Measurements from ENCODE around the gene TTLL3. TPM values are rescaled to one million over a fixed set of nuclear protein-coding genes. Genes with fewer than 3 reads are reported as not detected.
A peak's percentile ranks its signal among the peaks of the same experiment; 100 is the strongest.

Gene TTLL3
- total and polyA plus RNA-seq, 2 donors (not counting 3 experiments of a cell fraction or from before 2014, with no cell fraction given): 43.5 to 65.2 TPM

DNA sequence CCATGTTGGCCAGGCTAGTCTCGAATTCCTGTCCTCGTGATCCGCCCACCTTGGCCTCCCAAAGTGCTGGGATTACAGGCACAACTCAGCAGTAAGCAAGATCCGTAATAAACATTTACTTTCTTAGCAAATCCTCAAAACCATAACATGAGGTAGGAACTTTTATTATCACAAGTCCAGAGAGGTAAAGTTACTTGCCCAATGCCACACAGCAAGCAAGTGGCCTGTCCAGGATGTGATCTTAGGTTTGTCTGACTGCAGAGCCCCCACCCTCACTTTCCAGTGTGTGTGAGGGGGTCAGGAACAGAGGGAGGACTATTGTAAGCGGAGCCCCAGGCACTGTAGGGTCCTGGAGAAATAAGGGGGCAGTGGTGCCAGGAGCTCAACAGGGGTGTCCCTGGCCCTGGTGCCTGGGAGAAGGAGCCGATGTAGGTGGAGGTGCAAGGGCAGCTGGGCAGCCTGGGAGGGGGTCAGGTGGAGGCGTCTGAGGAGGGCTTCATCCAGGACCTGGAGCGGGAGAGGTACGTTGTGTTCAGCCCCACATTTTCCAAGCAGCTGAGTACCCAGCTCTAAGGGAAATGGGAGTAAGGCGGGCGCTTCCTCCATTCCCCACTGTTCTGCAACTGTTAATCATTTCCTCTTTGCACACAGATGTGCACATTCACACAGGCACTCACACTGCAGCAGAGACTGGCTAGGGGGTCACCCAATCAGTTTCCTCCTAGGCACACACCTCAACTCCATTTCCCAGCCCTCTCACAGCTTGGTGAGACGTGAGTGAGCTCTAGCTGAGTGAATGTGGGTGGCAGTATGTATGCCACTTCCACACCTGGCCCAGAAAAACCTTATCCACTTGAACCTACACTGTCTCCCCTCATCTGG, 27.9 kb downstream of the TTLL3 start:
- Histone ChIP-seq H3K36me3 (ENCODE audit: control insufficient read depth in 2 of 2, extremely low read depth in 1 of 2, insufficient read depth in 2 of 2, low read length in 2 of 2) (peaks cover 4 to 14% of the 10 kb centered on the region in 2 experiments), H3K9me1 (replicated peaks; ENCODE audit: control insufficient read depth, extremely low read depth, insufficient read depth, low read length) (no peaks in the 10 kb centered on the region), H3K4me3 (replicated peaks in 1 of 3; ENCODE audit: insufficient read depth in 1 of 3, low read depth in 1 of 3, low read length in 3 of 3) (no peak overlapping the region), H3K9ac (replicated peaks; ENCODE audit: extremely low read depth, insufficient read depth, low read length) (peak overlapping the region; percentile 28), H3K27me3 (ENCODE audit: control insufficient read depth in 2 of 2, insufficient read depth in 2 of 2, low read length in 2 of 2) (no peaks in the 10 kb centered on the region), H3K27ac (ENCODE audit: insufficient read depth, low read depth, low read length) (peak overlapping the region; percentile 53), H3K4me1 (ENCODE audit: control insufficient read depth, extremely low read depth, insufficient read depth, low read length) (peaks cover 19% of the 10 kb centered on the region), H4K20me1 (replicated peaks; ENCODE audit: control insufficient read depth, extremely low read depth, insufficient read depth, low read length) (no peaks in the 10 kb centered on the region), H2AFZ (ENCODE audit: low read depth, low read length) (peak overlapping the region; percentile 5), H3K79me2 (ENCODE audit: control insufficient read depth, insufficient read depth, low read length) (peaks cover 3% of the 10 kb centered on the region), H3K9me3 (replicated peaks; ENCODE audit: control insufficient read depth, insufficient read depth, low read length) (no peaks in the 10 kb centered on the region), H3K4me2 (ENCODE audit: insufficient read depth, low read length) (peak overlapping the region; percentile 26)
- DNase-seq (ENCODE audit: low read depth, low spot score) (peak; percentile 80), FAIRE-seq (peak; percentile 97)
- BruUV-seq (replicated peaks): no TSS peak
- ChIA-PET POLR2A (interaction anchor here (0.5 to 0.7 kb wide), 2 partner anchors 9 to 43 kb away, joined by 3 to 5 read pairs; no protein-coding TSS in a partner anchor), CTCF (interaction anchor here (0.8 to 1.5 kb wide), 6 partner anchors 7 to 485 kb away, joined by 3 to 12 read pairs (median 4); no protein-coding TSS in a partner anchor)
- TF ChIP-seq FOS (IDR thresholded peaks at IDR 0.05; ENCODE audit: borderline replicate concordance, insufficient read depth, low read length) (no peak), GATA2 (IDR thresholded peaks at IDR 0.05; ENCODE audit: insufficient read depth, insufficient read length, low read depth, low read length) (no peak), POLR2AphosphoS5 (IDR thresholded peaks at IDR 0.05; ENCODE audit: insufficient read depth, low read depth, low read length) (peak; percentile 74), POLR2A (IDR thresholded peaks at IDR 0.05; ENCODE audit: low read depth, low read length) (peak; percentile 70), EZH2 (IDR thresholded peaks at IDR 0.05; ENCODE audit: borderline replicate concordance, low read depth, low read length, severe bottlenecking) (no peak)
- TF ChIP-seq, protein P1, sequence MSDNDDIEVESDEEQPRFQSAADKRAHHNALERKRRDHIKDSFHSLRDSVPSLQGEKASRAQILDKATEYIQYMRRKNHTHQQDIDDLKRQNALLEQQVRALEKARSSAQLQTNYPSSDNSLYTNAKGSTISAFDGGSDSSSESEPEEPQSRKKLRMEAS (IDR thresholded peaks at IDR 0.05; ENCODE audit: insufficient read depth, insufficient read length): no peak
- TF ChIP-seq, protein P2, sequence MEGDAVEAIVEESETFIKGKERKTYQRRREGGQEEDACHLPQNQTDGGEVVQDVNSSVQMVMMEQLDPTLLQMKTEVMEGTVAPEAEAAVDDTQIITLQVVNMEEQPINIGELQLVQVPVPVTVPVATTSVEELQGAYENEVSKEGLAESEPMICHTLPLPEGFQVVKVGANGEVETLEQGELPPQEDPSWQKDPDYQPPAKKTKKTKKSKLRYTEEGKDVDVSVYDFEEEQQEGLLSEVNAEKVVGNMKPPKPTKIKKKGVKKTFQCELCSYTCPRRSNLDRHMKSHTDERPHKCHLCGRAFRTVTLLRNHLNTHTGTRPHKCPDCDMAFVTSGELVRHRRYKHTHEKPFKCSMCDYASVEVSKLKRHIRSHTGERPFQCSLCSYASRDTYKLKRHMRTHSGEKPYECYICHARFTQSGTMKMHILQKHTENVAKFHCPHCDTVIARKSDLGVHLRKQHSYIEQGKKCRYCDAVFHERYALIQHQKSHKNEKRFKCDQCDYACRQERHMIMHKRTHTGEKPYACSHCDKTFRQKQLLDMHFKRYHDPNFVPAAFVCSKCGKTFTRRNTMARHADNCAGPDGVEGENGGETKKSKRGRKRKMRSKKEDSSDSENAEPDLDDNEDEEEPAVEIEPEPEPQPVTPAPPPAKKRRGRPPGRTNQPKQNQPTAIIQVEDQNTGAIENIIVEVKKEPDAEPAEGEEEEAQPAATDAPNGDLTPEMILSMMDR (IDR thresholded peaks at IDR 0.05; ENCODE audit: extremely low read depth in 1 of 2, insufficient read depth in 1 of 2, low read depth in 1 of 2, low read length in 2 of 2): no peak
- intact Hi-C loops (cut with micrococcal nuclease) (loop anchor here (1.0 kb wide), 1 partner anchor 8 kb away; no protein-coding TSS in a partner anchor), dilution Hi-C loops (cut with MboI; ENCODE audit: extremely low pct_ligation_motif_present, low sequenced_read_pairs) (no loop called here)

All from endothelial cell of umbilical vein (primary cell).